ENCODE measurements around the gene AK3.

Gene AK3

DNA sequence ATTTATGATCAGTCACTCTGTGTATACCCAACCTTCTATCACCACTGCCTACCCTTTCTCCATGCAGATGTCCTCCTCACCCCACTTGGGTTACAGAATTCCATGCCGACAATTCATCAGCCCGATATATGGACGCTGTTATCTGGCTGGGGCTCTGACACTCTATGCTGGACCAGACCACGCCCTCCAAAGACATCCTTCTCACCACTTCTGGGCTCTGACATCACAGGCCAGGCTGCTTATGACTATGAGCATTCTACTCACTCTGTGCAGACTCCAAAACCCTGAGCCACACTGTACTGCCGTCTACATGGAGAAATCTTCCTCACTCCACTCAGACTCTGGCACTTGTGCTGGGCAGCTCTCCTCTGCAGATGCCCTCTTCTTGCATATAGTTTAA, 7.6 kb upstream of the AK3 start:
- DNase-seq, result no peak

DNA sequence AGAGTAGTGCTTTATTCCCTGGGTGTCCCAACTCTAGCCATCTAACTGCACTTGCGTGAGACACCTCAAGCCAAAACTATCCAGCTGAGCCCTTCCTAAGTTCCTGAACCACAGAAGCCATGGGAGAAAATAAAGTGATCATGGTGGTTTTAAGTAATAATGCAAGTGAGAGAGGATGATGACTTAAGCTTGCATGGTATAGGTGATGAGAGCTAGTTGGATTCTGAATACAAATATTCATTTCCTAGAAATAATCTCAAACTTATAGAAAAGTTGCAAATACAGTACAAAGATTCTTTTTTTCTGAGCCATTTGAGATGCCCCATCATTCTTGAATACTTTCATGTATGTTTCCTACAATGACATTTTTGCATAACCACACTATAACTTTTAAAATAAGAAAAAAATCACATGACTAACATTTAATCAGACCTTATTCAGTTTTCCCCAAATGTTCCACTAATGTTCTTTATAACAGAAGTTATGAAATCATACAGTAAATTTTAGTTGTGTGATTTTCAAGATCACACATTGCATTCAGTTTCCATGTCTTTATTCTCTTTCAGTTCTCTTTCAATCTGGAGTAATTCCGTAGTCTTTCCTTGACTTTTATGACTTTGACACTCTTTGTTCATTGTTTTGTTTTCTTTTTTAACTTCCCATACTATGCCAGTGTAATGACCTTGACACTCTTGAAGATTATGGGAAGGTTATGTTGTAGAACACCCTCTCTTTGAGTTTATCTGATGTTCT, 5.5 kb upstream of the AK3 start:
- no peak for DNase-seq

DNA sequence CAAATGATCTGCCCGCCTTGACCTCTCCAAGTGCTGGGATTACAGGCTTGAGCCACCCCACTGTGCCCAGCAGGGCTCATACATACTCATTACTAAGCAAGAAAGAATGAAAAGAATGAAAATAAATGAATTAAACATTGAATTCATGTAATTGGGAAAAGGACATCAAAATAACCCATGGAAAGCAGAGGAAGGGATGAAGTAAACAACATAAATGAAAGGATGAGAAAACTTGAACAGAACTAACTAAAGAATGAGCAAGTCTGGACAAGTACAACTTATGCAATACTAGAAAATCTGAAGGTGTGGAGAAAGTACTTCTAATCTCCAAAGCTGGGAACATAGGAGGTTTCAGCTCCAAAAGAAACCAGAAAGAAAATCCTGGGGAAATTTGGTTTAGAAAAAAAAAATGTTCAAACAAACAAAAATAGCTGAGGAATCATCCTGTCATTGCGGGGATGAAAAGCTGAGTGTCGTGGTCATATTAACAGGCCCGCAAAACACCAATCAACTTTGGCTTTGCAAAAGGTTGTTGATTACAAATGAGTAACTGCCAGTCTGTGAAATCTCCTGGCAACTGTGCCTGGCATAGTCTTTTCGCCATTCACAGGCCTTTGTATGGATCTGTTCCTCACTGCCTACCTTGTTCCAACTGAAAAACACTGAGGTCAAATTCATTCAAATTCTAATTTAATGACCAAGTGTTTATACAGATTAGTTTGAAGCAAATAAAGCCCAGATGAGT, 2.3 kb upstream of the AK3 start:
- DNase-seq, result peak in 1 of 58 donors; percentile 8

DNA sequence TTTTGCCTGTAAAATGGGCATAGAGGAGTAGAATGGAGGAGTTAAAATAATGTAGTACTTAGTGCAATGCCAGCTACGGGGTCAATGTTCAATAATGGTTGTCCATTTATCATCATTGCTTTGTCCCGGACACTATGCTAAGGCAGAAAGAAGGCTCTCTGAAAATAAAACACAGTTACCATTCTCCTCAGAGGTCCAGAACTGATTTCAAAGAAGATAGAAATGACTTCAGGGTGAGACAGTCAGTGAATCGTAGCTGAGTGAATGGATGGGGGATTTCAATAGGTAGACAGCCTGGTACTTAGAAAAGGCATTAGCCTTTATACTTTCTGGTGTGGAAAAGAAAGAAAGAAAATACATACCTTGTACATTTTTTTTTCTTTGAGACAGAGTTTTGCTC, 1.2 kb upstream of the AK3 start:
- no peak for DNase-seq

DNA sequence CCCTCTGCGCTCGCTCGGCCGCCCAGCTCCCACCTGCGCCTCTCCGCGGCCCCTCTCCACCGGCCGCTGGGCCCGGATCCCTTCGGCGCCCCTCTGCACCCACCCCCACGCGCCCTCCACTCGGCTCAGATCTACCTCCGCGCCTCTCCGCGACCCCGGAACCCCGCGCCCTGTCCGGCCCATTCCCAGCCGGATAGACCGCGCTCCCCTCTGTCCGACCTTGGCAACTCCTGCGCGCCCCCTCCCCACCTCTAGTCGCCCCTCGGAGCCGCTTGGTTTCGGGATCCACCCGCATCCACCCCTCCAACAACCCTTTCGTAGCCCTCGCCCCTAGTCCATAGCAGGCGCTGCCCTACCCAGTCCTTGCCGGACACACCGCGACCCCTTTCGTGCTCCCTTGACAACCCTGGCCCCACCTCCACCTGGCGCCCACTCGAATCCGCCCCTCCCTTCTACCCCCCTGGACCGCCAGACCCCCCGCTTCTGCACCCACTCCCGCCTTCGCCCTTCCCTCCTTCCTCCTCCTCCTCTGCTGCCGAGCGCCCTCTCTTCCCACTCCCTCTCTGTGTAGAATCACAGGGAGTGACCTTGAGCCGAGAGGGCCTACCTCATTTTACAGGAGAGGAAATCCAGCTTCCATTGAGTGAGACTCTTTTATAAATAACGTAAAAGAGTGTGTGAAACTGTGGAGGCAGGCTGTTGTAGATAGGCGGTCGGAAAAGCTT, 525 bp upstream of the AK3 start:
- peak in 41 of 58 donors; percentile 14 to 68 (median 38) for DNase-seq

DNA sequence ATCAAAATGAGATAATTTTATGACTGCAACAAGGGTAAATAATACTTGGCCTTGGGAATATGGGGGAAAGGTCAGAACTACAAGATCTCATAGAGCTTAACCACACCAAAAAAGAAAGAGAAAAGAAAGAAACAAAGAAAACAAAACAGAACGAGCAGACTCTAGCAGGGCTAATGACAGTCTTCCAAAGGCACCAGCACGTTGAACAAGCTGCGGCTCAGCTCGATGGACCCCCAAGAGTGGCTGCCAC, 689 bp downstream of the AK3 start:
- DNase-seq, result no peak

DNA sequence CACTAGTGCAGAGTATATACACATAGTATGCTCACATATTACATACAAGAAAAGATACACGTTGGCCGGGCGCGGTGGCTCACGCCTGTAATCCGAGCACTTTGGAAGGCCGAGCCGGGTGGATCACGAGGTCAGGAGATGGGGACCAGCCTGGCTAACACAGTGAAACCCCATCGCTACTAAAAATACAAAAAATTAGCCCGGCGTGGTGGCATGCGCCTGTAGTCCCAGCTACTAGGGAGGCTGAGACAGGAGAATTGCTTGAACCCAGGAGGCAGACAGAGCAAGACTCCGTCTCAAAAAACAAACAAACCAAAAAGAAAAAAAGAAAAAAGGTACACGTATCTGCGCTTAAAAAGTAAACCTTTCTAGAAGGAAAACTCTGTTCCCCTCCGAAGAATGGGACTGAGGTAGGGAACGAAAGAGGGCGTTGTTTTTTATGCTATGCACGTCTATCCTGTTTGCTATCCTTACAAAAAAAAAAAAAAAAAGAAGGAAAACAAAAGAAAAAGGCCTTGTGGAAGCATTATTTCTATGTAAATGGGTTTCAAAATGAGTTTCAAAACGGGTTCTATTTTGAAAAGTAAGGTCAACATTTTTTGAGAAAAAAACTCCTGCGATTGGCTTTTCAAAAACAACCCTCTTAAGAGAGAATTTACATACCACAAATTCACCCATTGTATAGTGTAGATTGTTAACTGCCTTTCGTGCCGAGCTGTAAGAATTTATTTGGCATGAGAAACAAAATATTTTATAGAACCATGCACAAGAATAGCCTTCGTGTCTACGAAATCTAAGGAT, 1.2 kb downstream of the AK3 start:
- no peak for DNase-seq

DNA sequence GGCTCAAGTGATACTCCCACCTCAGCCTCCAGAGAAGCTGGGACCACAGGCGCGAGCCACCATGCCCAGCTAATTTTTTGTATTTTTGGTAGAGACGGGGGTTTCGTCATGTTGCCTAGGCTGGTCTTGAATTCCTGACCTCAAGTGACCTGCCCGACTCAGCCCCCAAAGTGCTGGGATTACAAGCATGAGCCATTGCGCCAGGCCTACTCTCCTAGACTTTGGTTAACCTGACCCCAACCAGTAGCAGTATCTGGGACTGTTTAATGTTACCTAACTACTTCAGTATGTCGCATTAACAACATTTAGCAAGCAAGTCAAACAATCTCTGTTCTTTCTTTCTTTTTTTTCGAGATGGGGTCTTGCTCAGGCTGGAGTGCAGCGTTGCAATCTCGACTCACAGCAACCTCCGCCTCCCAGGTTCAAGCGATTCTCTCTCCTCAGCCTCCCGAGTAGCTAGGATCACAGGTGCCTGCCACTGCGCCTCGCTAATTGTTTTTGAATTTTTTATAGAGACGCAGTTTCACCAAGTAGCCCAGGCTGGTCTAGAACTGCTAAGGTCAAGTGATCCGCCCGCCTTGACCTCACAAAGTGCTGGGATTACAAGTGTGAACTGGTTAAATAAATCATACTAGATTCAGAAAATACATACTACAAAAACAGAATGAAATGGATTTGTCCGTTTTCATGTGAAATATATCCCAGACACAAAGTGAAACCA, 2.0 kb downstream of the AK3 start:
- no peak for DNase-seq

DNA sequence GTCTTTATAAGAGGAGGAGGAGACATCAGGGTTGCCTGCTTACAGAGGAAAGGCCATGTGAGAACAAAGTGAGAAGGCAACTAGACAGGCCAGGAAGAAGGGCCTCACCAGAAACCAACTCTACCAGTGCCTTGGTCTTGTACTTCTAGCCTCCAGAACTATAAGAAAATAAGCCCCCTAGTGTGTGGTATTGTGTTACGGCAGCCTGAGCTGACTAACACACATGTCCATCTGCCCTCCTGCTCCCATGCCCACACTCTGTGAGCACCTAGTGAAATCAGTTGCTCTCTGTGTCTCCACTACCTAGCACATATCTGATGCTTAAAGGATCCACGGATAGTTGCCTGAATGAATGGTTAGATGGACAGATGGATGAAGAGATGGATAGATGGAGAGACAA, 6.9 kb downstream of the AK3 start:
- no peak for DNase-seq

DNA sequence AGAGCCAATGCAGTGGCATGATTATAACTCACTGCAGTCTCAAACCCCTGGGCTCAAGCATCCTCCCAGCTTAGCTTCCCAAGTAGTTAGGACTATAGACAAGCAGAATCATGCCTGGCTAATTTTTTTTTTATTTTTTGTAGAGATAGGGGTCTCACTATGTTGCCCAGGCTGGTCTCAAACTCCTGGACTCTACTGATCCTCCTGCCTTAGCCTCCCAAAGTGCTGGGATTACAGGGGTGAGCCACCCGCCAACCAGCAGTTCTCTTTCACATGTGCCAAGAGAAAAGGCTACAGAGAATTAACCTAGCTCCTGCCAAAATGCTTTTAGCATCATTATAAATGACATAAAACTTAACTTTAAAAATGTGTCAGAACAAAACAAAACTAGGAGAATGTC, 8.1 kb downstream of the AK3 start:
- no peak for DNase-seq

DNA sequence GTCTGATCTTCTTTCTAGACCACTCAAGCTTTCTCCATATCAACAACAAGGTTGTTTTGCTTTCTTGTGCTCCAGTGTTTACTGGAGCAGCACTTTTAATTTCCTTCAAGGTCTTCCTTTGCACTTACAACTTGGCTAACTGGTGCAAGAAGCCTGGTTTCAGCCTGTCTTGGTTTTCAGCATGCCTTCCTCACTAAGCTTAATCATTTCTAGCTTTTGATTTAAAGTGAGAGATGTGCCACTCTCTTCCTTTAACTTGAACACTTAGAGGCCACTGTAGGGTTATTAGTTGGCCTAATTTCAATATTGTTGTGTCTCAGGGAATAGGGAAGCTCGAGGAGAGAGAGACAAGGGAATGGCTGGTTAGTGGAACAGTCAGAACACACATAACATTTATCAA, 13.4 kb downstream of the AK3 start:
- DNase-seq, result no peak

DNA sequence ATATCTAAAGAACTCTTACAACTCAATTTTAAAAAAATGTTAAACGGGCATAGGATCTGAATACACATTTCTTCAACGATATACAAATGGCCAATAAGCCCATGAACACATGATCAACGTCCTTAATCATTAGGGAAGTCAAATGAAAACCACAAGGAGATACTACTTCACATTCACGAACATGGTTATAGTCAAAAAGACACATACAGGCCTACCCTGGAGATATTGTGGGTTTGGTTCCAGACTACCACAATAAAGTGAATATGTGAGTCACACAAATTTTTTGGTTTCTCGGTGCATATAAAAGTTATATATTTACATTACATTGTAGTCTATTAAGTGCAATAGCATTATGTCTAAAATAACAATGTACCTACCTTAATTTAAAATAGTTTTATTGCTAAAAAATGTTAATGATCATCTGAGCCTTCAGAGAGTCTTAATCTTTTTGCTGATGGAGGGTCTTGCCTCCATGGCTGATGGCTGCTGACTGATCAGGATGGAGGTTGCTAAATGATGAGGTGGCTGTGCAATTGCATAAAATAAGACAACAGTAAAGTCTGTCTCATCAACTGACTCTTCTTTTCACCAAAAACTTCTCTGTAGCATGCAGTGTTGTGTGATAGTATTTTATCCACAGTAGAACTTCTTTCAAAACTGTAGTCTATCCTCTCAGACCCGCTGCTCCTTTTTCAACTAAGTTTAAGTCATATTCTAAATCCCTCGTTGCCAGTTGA, 15.1 kb downstream of the AK3 start:
- no peak for DNase-seq

DNA sequence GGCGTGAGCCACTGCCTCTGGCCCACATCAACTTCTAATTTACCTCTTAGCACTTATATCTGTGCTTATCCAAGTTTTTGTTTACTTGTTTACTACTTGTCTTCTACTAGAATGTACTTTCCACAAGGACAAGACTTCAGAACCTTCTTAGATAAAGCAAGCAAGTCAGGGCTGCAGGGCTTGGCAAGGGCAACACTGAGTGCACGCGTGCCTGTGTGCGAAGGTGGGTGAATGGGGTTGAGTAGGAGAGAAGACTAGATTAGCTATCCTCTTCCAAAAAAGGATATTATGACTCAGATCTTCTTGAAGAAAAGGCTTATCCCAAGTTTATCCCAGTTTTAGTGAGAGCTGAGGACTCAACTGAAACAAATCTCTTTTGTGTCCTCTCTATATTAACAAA, 19.3 kb downstream of the AK3 start:
- no peak for DNase-seq

DNA sequence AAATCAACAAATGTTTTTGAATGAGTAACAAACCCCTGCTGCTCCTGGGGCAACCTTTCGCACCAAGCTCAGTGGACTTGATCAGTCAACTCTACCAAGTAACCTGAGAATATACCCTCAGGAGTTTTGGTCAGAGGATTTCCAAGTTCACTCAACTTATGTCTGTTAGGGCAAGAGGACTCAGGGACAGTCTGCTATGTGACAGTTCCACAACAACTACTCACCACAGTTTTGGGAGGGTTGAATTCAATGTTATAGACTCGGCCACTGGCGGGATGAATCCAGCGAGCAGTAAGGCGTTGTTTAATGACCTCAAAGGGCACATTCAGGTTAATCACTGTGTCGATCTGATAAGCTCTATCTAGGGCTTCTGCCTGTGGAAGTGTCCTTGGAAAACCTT, 22.1 kb downstream of the AK3 start:
- no peak for DNase-seq

DNA sequence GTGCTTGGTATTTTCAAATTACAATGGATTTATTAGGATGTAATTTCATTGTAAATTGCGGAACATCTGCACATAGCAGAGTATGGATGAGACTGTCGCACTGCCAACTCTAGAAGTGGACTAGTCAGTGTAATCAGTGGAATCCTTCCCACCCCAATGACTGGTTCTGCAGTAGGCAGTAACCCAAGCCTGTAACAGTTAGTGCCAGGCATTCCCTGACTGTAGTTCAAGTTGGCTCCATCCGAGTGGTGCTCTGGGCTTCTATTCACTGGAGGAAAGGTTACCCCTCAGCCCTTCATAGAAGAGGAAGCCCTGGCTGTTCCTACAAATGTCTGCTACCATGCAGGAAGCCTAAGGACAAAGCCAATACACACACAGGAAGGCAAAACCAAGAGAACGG, 23.2 kb downstream of the AK3 start:
- peak in 12 of 58 donors; percentile 2 to 54 (median 10) for DNase-seq

DNA sequence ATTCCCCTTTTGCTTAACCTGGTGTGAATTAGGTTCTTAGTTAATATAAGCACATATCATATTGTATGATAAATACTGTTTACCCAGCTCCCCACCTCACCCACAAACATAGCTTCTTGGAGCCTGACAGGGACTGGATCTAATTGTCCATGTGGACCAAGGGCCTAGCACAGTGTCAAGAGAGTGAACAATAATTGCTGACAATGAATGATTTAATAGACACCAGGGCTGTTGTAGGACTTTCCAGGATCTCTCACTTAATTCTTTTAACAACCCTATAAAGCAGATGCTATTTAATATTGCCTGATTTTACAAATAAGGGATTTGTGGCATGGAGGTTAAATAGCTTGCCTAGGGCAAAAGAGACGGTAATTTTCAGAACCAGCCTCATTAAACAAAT, 24.8 kb downstream of the AK3 start:
- no peak for DNase-seq

DNA sequence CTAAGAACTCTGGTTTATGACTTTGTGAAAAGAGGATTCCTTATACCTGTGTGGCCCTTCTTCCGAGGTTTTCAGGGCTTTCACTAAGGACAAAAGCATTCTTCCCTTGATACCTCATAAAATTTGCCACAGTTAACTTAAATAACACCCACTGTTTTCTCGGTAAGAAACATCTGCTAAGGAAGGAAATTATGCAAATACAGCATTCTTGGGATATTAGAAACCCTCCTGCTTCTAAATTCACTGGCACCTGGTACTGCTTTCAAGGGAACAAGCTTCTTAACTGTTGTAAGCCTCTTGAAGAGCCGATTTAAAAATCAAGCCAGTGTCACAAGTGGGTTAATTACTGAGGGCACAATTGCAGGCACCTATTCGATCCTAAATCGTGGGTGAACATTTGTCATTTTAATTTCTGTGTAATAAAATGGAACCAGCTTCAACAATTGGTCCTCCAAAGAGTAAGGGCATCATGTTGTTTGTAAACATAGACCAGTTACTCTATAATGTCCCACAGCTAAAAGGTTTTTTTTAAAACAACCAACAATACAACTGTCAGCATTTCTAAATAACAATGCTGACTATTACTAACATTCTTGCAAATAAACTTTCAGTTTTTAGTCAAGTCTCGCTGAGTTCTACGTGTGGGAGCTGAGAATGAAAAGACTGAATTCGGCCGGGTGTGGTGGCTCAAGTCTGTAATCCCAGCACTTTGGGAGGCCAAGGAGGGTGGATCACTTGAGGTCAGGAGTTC, 26.6 kb downstream of the AK3 start:
- no peak for DNase-seq

DNA sequence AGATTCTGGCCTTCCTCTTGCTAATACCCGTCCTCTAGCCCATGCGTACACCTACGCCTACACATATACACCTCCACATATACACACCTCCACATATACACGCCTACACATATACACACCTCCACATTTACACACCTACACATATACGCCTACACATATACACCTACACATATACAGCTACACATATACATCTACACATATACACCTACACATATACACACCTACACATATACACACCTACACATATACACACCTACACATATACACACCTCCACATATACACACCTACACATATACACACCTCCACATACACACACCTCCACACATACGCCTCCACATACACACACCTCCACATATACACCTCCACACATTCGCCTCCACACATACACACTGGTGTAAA, 27.2 kb downstream of the AK3 start:
- no peak for DNase-seq

DNA sequence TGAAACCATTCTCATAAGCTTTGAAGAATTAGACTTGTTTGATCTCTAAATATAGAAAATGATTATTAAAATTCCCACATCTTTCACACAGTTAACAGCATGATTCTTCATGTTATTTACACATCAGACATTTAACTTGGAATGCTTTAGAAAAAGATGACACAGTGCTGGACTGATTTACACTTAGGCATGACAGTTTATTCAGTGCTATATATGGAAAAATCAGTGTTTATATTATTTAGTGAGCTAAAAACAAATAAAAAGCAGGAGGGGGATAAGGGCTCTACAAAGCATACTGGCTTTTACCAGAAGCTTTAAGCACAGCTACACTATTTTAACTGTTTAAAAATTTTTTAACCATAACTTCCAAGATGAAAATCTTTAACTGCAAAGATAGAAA, 31.6 kb downstream of the AK3 start:
- DNase-seq, result no peak
